KMS-11 (cell line): Measurements from ENCODE around the gene ETNK1.
"Not testable (repeated sequence)": the region's sequence is repeated elsewhere in the genome, so short reads cannot be mapped to it uniquely, and the experiment has no call there.

Experiments used
- H2AFZ ChIP-seq: fragments of 200-600 bp; sonication (generic); 2 replicates; pipeline ENCODE4 v1.6.1; 2016; ENCODE audit warnings: antibody characterized with exemption, mixed run types, low read depth
- H3K27ac ChIP-seq: fragments of 200-600 bp; sonication (generic); 2 replicates; pipeline ENCODE4 v1.6.1; 2016; ENCODE audit warnings: mild to moderate bottlenecking, mixed run types
- H3K27me3 ChIP-seq: fragments of 200-600 bp; sonication (generic); 2 replicates; pipeline ENCODE4 v1.6.1; 2017; ENCODE audit warnings: mild to moderate bottlenecking, low read depth, mixed run types, moderate library complexity; ENCODE audit not compliant: insufficient read depth
- H3K36me3 ChIP-seq: fragments of 200-600 bp; sonication (generic); 2 replicates; pipeline ENCODE4 v1.6.1; 2017; ENCODE audit warnings: mild to moderate bottlenecking, mixed run types; ENCODE audit not compliant: insufficient read depth
- H3K4me1 ChIP-seq: fragments of 200-600 bp; sonication (generic); 2 replicates; pipeline ENCODE4 v1.6.1; 2016; ENCODE audit warnings: mild to moderate bottlenecking, low read depth, mixed run types; ENCODE audit not compliant: poor library complexity, severe bottlenecking
- H3K4me2 ChIP-seq: fragments of 200-600 bp; sonication (generic); 2 replicates; pipeline ENCODE4 v1.7.0; 2016; ENCODE audit warnings: mild to moderate bottlenecking, mixed run types
- H3K4me3 ChIP-seq: fragments of 200-600 bp; sonication (generic); IDR thresholded peaks from 2 replicates; pipeline ENCODE4 v1.6.1; 2017; ENCODE audit warnings: low read depth, low read length, mixed read lengths; ENCODE audit not compliant: insufficient read depth
- H3K79me2 ChIP-seq: fragments of 200-600 bp; sonication (generic); 2 replicates; pipeline ENCODE4 v1.6.1; 2016; ENCODE audit warnings: low read depth, mixed run types; ENCODE audit not compliant: insufficient read depth
- H3K9ac ChIP-seq: fragments of 200-600 bp; sonication (generic); 2 replicates; pipeline ENCODE4 v1.6.1; 2016; ENCODE audit warnings: mild to moderate bottlenecking, mixed run types
- H4K20me1 ChIP-seq: fragments of 200-600 bp; sonication (generic); 2 replicates; pipeline ENCODE4 v1.6.1; 2016; ENCODE audit warnings: mild to moderate bottlenecking, mixed run types; ENCODE audit not compliant: insufficient read depth
- CTCF ChIP-seq: fragments of 200-600 bp; sonication (generic); conservative IDR thresholded peaks from 2 replicates; pipeline ENCODE4 v1.6.1; 2017; ENCODE audit warnings: low read depth, mild to moderate bottlenecking, antibody characterized with exemption, low read length, moderate library complexity, mixed read lengths

Gene ETNK1

GRCh38 chr12:22578328-22578727 lies 46.6 kb upstream of the ETNK1 start:
- TF ChIP-seq CTCF, result no peak
- Histone ChIP-seq H3K27ac (no peak overlapping the region), H3K4me3 (no peak overlapping the region)

GRCh38 chr12:22588817-22589216 lies 36.2 kb upstream of the ETNK1 start:
- Histone ChIP-seq H4K20me1 (no peaks in the 10 kb centered on the region), H3K9ac (no peak overlapping the region), H3K4me2 (no peak overlapping the region), H3K4me3 (no peak overlapping the region), H3K27ac (no peak overlapping the region), H3K36me3 (no peaks in the 10 kb centered on the region), H3K4me1 (no peaks in the 10 kb centered on the region), H2AFZ (no peak overlapping the region), H3K79me2 (no peaks in the 10 kb centered on the region), H3K27me3 (no peaks in the 10 kb centered on the region)
- TF ChIP-seq CTCF, result no peak

More at GRCh38 chr12:22578328-22578727, 46.6 kb upstream of the ETNK1 start:
- Histone ChIP-seq H3K27me3 (no peaks in the 10 kb centered on the region), H3K9ac (no peak overlapping the region), H3K4me2 (no peak overlapping the region), H3K36me3 (no peaks in the 10 kb centered on the region), H3K4me1 (no peaks in the 10 kb centered on the region), H2AFZ (no peak overlapping the region), H3K79me2 (no peaks in the 10 kb centered on the region), H4K20me1 (no peaks in the 10 kb centered on the region)

GRCh38 chr12:22593864-22594263 lies 31.1 kb upstream of the ETNK1 start:
- no peak overlapping the region for H2AFZ ChIP-seq
- no peaks in the 10 kb centered on the region for H3K36me3 ChIP-seq
- no peak overlapping the region for H3K4me2 ChIP-seq
- H3K79me2 ChIP-seq, result no peaks in the 10 kb centered on the region
- no peaks in the 10 kb centered on the region for H3K27me3 ChIP-seq
- no peak overlapping the region for H3K4me3 ChIP-seq
- no peaks in the 10 kb centered on the region for H3K4me1 ChIP-seq
- no peak for TF ChIP-seq CTCF
- H3K9ac ChIP-seq, result no peak overlapping the region
- no peak overlapping the region for H3K27ac ChIP-seq
- H4K20me1 ChIP-seq, result no peaks in the 10 kb centered on the region

DNA sequence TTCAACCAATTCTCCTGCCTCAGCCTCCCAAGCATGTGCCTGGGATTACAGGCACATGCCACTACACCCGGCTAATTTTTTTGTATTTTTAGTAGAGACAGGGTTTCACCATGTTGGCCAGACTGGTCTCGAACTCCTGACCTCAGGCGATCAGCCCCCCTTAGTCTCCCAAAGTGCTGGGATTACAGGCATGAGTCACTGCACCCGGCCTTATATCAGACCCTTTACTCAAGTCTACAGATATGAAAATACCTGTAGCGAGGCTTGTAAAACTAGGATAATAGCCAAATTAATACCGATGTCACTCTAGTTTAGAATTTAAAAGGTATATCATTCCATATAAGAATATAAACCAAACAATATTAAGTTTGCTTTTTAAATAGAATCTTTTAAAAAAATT lies 27.4 kb upstream of the ETNK1 start:
- H2AFZ ChIP-seq, H3K27me3 ChIP-seq: not testable (repeated sequence)

DNA sequence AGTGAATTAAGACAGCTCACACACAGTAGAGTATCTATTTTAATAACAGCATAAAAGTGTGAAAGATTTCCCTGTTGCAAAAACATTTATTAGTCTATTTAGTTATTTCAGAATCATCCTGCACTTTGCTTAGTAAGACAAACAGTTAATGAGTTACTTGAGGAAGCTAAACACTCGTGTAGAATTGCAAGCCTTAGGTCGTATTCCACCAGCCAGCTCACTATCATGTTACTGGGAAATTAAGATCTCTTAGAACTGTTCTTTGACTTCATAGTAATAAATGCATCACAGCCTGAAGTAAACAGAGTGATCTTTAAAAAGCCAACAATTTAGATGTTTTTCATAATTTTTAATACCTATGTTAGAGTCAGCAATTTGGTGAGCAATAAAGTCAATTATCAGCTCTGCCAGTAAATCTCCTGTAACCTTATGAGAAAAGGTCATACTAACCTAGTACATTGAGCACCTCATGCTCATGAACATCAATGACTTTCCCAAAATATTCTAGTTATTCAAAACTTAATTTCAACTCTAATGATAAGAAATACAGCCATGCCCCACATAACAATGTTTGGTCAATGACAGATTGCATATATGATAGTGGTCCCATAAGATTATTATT lies 26.7 kb upstream of the ETNK1 start:
- Histone ChIP-seq H3K4me1 (no peaks in the 10 kb centered on the region), H3K36me3 (no peaks in the 10 kb centered on the region), H3K4me2 (no peak overlapping the region), H3K79me2 (no peaks in the 10 kb centered on the region), H3K27ac (no peak overlapping the region), H3K9ac (no peak overlapping the region), H3K27me3 (no peaks in the 10 kb centered on the region), H4K20me1 (no peaks in the 10 kb centered on the region), H3K4me3 (no peak overlapping the region), H2AFZ (no peak overlapping the region)
- no peak for TF ChIP-seq CTCF

More for the DNA sequence above, 27.4 kb upstream of the ETNK1 start:
- not testable (repeated sequence) for H3K4me1 ChIP-seq, H3K27ac ChIP-seq, H3K4me3 ChIP-seq, H3K4me2 ChIP-seq, H3K36me3 ChIP-seq, H4K20me1 ChIP-seq, H3K9ac ChIP-seq, H3K79me2 ChIP-seq
